ENCODE results near the gene ITGA5. TPM values are rescaled to one million over a fixed set of nuclear protein-coding genes. Genes with fewer than 3 reads are reported as not detected.
A peak's percentile ranks its signal among the peaks of the same experiment; 100 is the strongest.

ITGA5 gene
- total and polyA plus RNA-seq, 2 of the 13 experiments (the other 11 are each of a cell fraction or from before 2014, with no cell fraction given): 0.20 to 0.40 TPM

DNA sequence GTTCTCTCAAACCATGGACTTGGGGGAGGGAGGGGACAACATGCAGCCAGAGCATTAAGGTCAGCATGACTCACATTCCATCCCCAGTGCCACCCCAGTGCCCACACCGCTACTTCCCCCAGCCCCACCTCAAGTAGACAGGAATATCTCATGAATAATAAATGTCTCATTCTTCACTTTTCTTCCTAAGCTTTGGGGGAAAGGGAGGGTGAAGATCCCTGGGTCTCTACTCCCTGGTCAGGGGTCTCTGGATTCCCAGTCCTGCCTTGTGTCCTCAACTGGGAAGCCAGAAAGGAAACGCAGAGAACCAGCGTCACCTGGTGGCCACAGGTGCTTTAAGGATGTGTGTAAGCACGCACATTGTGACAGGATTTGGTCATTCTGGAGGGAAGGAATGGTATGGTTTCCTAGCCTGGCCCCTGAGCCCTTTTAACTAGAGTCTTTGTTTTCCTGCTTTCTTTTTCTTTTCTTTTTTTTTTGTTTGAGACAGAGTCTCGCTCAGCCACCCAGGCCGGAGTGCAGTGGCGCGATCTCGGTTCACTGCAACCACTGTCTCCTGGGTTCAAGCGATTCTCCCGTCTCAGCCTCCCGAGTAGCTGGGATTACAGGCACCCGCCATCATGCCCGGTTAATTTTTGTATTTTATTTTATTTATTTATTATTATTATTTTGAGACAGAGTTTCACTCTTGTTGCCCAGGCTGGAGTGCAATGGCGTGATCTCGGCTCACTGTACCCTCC is 58.2 kb downstream of the ITGA5 start (continued):
- TF ChIP-seq, protein P1, sequence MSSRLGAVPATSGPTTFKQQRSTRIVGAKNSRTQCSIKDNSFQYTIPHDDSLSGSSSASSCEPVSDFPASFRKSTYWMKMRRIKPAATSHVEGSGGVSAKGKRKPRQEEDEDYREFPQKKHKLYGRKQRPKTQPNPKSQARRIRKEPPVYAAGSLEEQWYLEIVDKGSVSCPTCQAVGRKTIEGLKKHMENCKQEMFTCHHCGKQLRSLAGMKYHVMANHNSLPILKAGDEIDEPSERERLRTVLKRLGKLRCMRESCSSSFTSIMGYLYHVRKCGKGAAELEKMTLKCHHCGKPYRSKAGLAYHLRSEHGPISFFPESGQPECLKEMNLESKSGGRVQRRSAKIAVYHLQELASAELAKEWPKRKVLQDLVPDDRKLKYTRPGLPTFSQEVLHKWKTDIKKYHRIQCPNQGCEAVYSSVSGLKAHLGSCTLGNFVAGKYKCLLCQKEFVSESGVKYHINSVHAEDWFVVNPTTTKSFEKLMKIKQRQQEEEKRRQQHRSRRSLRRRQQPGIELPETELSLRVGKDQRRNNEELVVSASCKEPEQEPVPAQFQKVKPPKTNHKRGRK (CRISPR knock-in tag; IDR thresholded peaks at IDR 0.05): no peak
- no peak for TF ChIP-seq ZFX (CRISPR knock-in tag; IDR thresholded peaks at IDR 0.05; ENCODE audit: low read depth)
- TF ChIP-seq HHEX (CRISPR knock-in tag; IDR thresholded peaks at IDR 0.05): no peak
- TF ChIP-seq, protein P2, sequence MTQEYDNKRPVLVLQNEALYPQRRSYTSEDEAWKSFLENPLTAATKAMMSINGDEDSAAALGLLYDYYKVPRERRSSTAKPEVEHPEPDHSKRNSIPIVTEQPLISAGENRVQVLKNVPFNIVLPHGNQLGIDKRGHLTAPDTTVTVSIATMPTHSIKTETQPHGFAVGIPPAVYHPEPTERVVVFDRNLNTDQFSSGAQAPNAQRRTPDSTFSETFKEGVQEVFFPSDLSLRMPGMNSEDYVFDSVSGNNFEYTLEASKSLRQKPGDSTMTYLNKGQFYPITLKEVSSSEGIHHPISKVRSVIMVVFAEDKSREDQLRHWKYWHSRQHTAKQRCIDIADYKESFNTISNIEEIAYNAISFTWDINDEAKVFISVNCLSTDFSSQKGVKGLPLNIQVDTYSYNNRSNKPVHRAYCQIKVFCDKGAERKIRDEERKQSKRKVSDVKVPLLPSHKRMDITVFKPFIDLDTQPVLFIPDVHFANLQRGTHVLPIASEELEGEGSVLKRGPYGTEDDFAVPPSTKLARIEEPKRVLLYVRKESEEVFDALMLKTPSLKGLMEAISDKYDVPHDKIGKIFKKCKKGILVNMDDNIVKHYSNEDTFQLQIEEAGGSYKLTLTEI (CRISPR knock-in tag; conservative IDR thresholded peaks at IDR 0.05): no peak
- TF ChIP-seq, protein P3, sequence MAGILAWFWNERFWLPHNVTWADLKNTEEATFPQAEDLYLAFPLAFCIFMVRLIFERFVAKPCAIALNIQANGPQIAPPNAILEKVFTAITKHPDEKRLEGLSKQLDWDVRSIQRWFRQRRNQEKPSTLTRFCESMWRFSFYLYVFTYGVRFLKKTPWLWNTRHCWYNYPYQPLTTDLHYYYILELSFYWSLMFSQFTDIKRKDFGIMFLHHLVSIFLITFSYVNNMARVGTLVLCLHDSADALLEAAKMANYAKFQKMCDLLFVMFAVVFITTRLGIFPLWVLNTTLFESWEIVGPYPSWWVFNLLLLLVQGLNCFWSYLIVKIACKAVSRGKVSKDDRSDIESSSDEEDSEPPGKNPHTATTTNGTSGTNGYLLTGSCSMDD (CRISPR knock-in tag; IDR thresholded peaks at IDR 0.05): no peak
- TF ChIP-seq, protein P4, sequence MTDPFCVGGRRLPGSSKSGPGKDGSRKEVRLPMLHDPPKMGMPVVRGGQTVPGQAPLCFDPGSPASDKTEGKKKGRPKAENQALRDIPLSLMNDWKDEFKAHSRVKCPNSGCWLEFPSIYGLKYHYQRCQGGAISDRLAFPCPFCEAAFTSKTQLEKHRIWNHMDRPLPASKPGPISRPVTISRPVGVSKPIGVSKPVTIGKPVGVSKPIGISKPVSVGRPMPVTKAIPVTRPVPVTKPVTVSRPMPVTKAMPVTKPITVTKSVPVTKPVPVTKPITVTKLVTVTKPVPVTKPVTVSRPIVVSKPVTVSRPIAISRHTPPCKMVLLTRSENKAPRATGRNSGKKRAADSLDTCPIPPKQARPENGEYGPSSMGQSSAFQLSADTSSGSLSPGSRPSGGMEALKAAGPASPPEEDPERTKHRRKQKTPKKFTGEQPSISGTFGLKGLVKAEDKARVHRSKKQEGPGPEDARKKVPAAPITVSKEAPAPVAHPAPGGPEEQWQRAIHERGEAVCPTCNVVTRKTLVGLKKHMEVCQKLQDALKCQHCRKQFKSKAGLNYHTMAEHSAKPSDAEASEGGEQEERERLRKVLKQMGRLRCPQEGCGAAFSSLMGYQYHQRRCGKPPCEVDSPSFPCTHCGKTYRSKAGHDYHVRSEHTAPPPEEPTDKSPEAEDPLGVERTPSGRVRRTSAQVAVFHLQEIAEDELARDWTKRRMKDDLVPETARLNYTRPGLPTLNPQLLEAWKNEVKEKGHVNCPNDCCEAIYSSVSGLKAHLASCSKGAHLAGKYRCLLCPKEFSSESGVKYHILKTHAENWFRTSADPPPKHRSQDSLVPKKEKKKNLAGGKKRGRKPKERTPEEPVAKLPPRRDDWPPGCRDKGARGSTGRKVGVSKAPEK (CRISPR knock-in tag; IDR thresholded peaks at IDR 0.05; ENCODE audit: borderline replicate concordance): no peak
- TF ChIP-seq ZNF670 (CRISPR knock-in tag; IDR thresholded peaks at IDR 0.05; ENCODE audit: borderline replicate concordance): no peak
- no peak for TF ChIP-seq ZNF160 (CRISPR knock-in tag; IDR thresholded peaks at IDR 0.05)
- no peak for TF ChIP-seq ZNF598 (CRISPR knock-in tag; IDR thresholded peaks at IDR 0.05; ENCODE audit: borderline replicate concordance)
- TF ChIP-seq, protein P5, sequence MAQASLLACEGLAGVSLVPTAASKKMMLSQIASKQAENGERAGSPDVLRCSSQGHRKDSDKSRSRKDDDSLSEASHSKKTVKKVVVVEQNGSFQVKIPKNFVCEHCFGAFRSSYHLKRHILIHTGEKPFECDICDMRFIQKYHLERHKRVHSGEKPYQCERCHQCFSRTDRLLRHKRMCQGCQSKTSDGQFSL (CRISPR knock-in tag; IDR thresholded peaks at IDR 0.05): no peak
- TF ChIP-seq ETV5 (CRISPR knock-in tag; IDR thresholded peaks at IDR 0.05; ENCODE audit: borderline replicate concordance): peak; percentile 50
- 0 out of 2 replicates have a peak, but pooled peaks have one; percentile 24 for TF ChIP-seq ZNF263 (CRISPR knock-in tag; IDR thresholded peaks at IDR 0.05)
- no peak for TF ChIP-seq ZNF333 (CRISPR knock-in tag; IDR thresholded peaks at IDR 0.05; ENCODE audit: borderline replicate concordance)
- TF ChIP-seq RARG (CRISPR knock-in tag; IDR thresholded peaks at IDR 0.05; ENCODE audit: low read depth): no peak
- TF ChIP-seq MED1 (CRISPR knock-in tag; IDR thresholded peaks at IDR 0.05): peak; percentile 55; the same call in 1 of the 2 replicates
